Prostate gland (tissue), 2 donors: ENCODE measurements around the gene PABPN1.

ENCODE experiments used
- POLR2A ChIP-seq: fragments of 450-650 bp; IDR thresholded peaks from one replicate; pipeline ENCODE4 v1.6.1; 2016; ENCODE audit warnings: antibody characterized with exemption, mild to moderate bottlenecking
- POLR2AphosphoS5 ChIP-seq: sonication (generic); formaldehyde crosslinking; IDR thresholded peaks from one replicate; pipeline ENCODE4 v1.6.1; 2017; ENCODE audit warnings: antibody characterized with exemption
- TF ChIP-seq, protein P1 (sequence below), 4 experiments: fragments of 200-600 bp in 2 of 4; fragments of 450-650 bp in 2 of 4; sonication (generic) in 2 of 4; IDR thresholded peaks; 1 replicate in 3 of 4; 2 replicates in 1 of 4; pipeline ENCODE4 v1.5.1; 2016 to 2019; ENCODE audit warnings: antibody characterized with exemption in 4 of 4, mild to moderate bottlenecking in 2 of 4, moderate library complexity in 2 of 4

DNA sequence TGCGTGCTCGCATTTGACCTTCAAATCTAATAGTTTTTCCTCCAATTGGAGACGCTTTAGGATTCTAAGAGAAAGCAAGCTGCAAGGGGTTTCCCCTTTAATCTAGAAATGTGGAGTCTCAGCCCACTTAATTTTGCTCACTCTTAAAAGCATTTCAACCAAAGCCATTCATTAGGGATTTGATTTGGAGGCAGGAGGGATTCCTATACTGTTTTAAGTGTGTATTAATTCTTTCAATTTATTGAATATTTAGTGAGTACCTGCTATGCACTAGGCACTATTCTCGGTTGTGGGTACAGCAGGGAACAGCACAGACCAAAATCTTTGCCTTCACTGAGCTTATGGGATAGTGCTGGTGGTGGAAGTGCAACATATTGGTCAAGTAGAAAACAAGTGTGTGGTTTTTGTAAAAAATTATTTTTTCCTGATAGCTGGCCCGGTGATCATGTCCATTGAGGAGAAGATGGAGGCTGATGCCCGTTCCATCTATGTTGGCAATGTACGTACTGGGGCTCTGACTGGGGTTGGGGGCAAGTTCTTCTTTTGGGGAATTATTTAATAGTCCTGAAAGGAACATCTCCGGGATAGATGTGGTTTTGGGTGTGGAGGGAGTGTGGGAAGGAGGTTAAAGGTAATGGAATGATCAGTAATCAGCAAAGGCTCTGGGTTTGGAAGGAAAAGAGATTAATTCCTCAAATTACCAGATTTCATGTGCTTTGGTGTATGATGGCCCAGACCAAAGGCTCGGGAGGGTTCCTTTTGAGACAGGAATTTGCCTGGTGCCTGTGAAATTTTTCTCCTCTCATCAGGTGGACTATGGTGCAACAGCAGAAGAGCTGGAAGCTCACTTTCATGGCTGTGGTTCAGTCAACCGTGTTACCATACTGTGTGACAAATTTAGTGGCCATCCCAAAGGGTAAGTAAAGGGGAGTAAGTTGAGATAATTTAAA is 1.6 kb downstream of the PABPN1 start:
- TF ChIP-seq, protein P1, sequence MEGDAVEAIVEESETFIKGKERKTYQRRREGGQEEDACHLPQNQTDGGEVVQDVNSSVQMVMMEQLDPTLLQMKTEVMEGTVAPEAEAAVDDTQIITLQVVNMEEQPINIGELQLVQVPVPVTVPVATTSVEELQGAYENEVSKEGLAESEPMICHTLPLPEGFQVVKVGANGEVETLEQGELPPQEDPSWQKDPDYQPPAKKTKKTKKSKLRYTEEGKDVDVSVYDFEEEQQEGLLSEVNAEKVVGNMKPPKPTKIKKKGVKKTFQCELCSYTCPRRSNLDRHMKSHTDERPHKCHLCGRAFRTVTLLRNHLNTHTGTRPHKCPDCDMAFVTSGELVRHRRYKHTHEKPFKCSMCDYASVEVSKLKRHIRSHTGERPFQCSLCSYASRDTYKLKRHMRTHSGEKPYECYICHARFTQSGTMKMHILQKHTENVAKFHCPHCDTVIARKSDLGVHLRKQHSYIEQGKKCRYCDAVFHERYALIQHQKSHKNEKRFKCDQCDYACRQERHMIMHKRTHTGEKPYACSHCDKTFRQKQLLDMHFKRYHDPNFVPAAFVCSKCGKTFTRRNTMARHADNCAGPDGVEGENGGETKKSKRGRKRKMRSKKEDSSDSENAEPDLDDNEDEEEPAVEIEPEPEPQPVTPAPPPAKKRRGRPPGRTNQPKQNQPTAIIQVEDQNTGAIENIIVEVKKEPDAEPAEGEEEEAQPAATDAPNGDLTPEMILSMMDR (IDR thresholded peaks at IDR 0.05) = no peak
- TF ChIP-seq POLR2AphosphoS5 (no peak), POLR2A (no peak)
